Neural progenitor cell (in vitro differentiated cells): Measurements from ENCODE around the gene MYO1B. TPM values are rescaled to one million over a fixed set of nuclear protein-coding genes. Genes with fewer than 3 reads are reported as not detected.

ENCODE experiments used
- DNase-seq: peaks from one replicate; pipeline ENCODE4 v3.0.0-alpha.2; 2016; ENCODE audit warnings: low spot score
- H2AFZ ChIP-seq: fragments of 200-600 bp; sonication (generic); replicated peaks from 2 replicates; pipeline ENCODE4 v1.6.1; 2016; ENCODE audit warnings: antibody characterized with exemption
- H3F3A ChIP-seq: fragments of 200-600 bp; sonication (generic); 2 replicates; pipeline ENCODE4 v1.6.1; 2016; ENCODE audit warnings: antibody characterized with exemption, low read depth
- H3K27ac ChIP-seq: fragments of 200-600 bp; sonication (generic); 2 replicates; pipeline ENCODE4 v1.5.1; 2016; ENCODE audit warnings: mild to moderate bottlenecking
- H3K27me3 ChIP-seq: fragments of 200-600 bp; sonication (generic); 2 replicates; pipeline ENCODE4 v1.6.1; 2016; ENCODE audit warnings: mild to moderate bottlenecking, moderate library complexity
- H3K36me3 ChIP-seq: fragments of 200-600 bp; sonication (generic); 2 replicates; pipeline ENCODE4 v1.5.1; 2016
- H3K4me1 ChIP-seq: fragments of 200-600 bp; sonication (generic); 2 replicates; pipeline ENCODE4 v1.6.1; 2016; ENCODE audit warnings: mixed run types
- H3K4me2 ChIP-seq: fragments of 200-600 bp; sonication (generic); 2 replicates; pipeline ENCODE4 v1.6.1; 2016
- H3K4me3 ChIP-seq: fragments of 200-600 bp; sonication (generic); 2 replicates; pipeline ENCODE4 v1.5.1; 2016
- H3K79me2 ChIP-seq: fragments of 200-600 bp; sonication (generic); 2 replicates; pipeline ENCODE4 v1.6.1; 2016; ENCODE audit warnings: low read depth
- H3K9ac ChIP-seq: fragments of 200-600 bp; sonication (generic); 2 replicates; pipeline ENCODE4 v1.6.1; 2016
- H3K9me3 ChIP-seq: fragments of 200-600 bp; sonication (generic); 2 replicates; pipeline ENCODE4 v1.5.1; 2016; ENCODE audit warnings: low read depth
- H4K20me1 ChIP-seq: fragments of 200-600 bp; sonication (generic); 2 replicates; pipeline ENCODE4 v1.6.1; 2016; ENCODE audit warnings: low read depth
- H3K27ac Mint-ChIP-seq: 3 replicates; pipeline ENCODE4 v1.8.0; 2021; ENCODE audit warnings: mixed read lengths
- H3K27me3 Mint-ChIP-seq: 2 replicates; pipeline ENCODE4 v1.8.0; 2022; ENCODE audit warnings: low read depth, mild to moderate bottlenecking, inconsistent platforms, moderate library complexity, mixed read lengths; ENCODE audit not compliant: insufficient read depth
- H3K36me3 Mint-ChIP-seq: 3 replicates; pipeline ENCODE4 v1.8.0; 2021; ENCODE audit warnings: mixed read lengths
- H3K4me1 Mint-ChIP-seq: 3 replicates; pipeline ENCODE4 v1.8.0; 2021; ENCODE audit warnings: mixed read lengths
- H3K4me3 Mint-ChIP-seq: 3 replicates; pipeline ENCODE4 v1.8.0; 2021; ENCODE audit warnings: mild to moderate bottlenecking, moderate library complexity, mixed read lengths
- H3K9me3 Mint-ChIP-seq: 3 replicates; pipeline ENCODE4 v1.8.0; 2020; ENCODE audit warnings: mixed read lengths
- CTCF ChIP-seq: fragments of 200-600 bp; sonication (generic); IDR thresholded peaks from 2 replicates; pipeline ENCODE4 v1.5.1; 2017; ENCODE audit warnings: antibody characterized with exemption, mild to moderate bottlenecking
- EZH2 ChIP-seq: fragments of 200-600 bp; sonication (generic); IDR thresholded peaks from 2 replicates; pipeline ENCODE4 v1.6.1; 2017; ENCODE audit warnings: antibody characterized with exemption, mild to moderate bottlenecking, moderate library complexity
- EZH2phosphoT487 ChIP-seq: fragments of 200-600 bp; sonication (generic); IDR thresholded peaks from 2 replicates; pipeline ENCODE4 v1.6.1; 2017; ENCODE audit warnings: antibody characterized with exemption
- total RNA-seq: library from RNA; depleted of rRNA; stranded (reverse); fragments of >200 nt; gene quantifications from 2 replicates; pipeline ENCODE4 v1.2.3, GENCODE V29; 2015; ENCODE audit warnings: low replicate concordance

MYO1B gene
- total RNA-seq, 1 donor from 2014 or later: 88.0 TPM

- no peaks in the 10 kb centered on the region for H3F3A ChIP-seq
- no peaks in the 10 kb centered on the region for H3K36me3 ChIP-seq
- no peak overlapping the region for H3K4me3 ChIP-seq
- no peak overlapping the region for H3K4me2 ChIP-seq
- no peaks in the 10 kb centered on the region for H3K4me1 Mint-ChIP-seq
- no peaks in the 10 kb centered on the region for H3K79me2 ChIP-seq
- no peak overlapping the region for H3K4me3 Mint-ChIP-seq
- H3K27me3 ChIP-seq: no peaks in the 10 kb centered on the region
- H3K9me3 ChIP-seq: no peaks in the 10 kb centered on the region
- H3K27ac ChIP-seq: no peak overlapping the region
- H3K27ac Mint-ChIP-seq: no peak overlapping the region
- H3K27me3 Mint-ChIP-seq: no peaks in the 10 kb centered on the region
- no peak overlapping the region for H2AFZ ChIP-seq
- no peaks in the 10 kb centered on the region for H4K20me1 ChIP-seq
- TF ChIP-seq EZH2phosphoT487 (no peak), CTCF (no peak), EZH2 (no peak)
- no peak overlapping the region for H3K9ac ChIP-seq
- no peaks in the 10 kb centered on the region for H3K36me3 Mint-ChIP-seq
- peaks cover 6% of the 10 kb centered on the region for H3K9me3 Mint-ChIP-seq
- H3K4me1 ChIP-seq: no peaks in the 10 kb centered on the region
- no peak for DNase-seq
These were observed 35.9 kb upstream of the MYO1B start for GRCh38 chr2:191209340-191209739.

GRCh38 chr2:191212119-191212518 lies 33.1 kb upstream of the MYO1B start:
- TF ChIP-seq EZH2 (no peak), EZH2phosphoT487 (no peak), CTCF (no peak)
- H3F3A ChIP-seq: no peaks in the 10 kb centered on the region
- H3K4me3 Mint-ChIP-seq: no peak overlapping the region
- H3K4me1 Mint-ChIP-seq: no peaks in the 10 kb centered on the region
- H3K9ac ChIP-seq: no peak overlapping the region
- H2AFZ ChIP-seq: no peak overlapping the region
- H3K36me3 Mint-ChIP-seq: no peaks in the 10 kb centered on the region
- H3K36me3 ChIP-seq: no peaks in the 10 kb centered on the region
- H3K9me3 ChIP-seq: no peaks in the 10 kb centered on the region
- H3K27me3 Mint-ChIP-seq: no peaks in the 10 kb centered on the region
- H3K79me2 ChIP-seq: no peaks in the 10 kb centered on the region
- H3K4me3 ChIP-seq: no peak overlapping the region
- no peaks in the 10 kb centered on the region for H3K27me3 ChIP-seq
- no peak overlapping the region for H3K27ac Mint-ChIP-seq
- no peaks in the 10 kb centered on the region for H4K20me1 ChIP-seq
- DNase-seq: no peak
- H3K4me2 ChIP-seq: no peak overlapping the region
- no peaks in the 10 kb centered on the region for H3K4me1 ChIP-seq
- peaks cover 6% of the 10 kb centered on the region for H3K9me3 Mint-ChIP-seq
- H3K27ac ChIP-seq: no peak overlapping the region

GRCh38 chr2:191213333-191213732 lies 31.9 kb upstream of the MYO1B start:
- Mint-ChIP-seq H3K27me3 (no peaks in the 10 kb centered on the region), H3K4me1 (peaks cover 4% of the 10 kb centered on the region), H3K4me3 (no peak overlapping the region), H3K36me3 (no peaks in the 10 kb centered on the region), H3K9me3 (peaks cover 6% of the 10 kb centered on the region), H3K27ac (no peak overlapping the region)
- no peak for DNase-seq
- Histone ChIP-seq H3K36me3 (no peaks in the 10 kb centered on the region), H3K79me2 (no peaks in the 10 kb centered on the region), H3K27ac (no peak overlapping the region), H2AFZ (no peak overlapping the region), H3K9ac (no peak overlapping the region), H3K9me3 (no peaks in the 10 kb centered on the region), H3K4me3 (no peak overlapping the region), H3K27me3 (no peaks in the 10 kb centered on the region), H3F3A (no peaks in the 10 kb centered on the region), H3K4me1 (no peaks in the 10 kb centered on the region), H4K20me1 (no peaks in the 10 kb centered on the region), H3K4me2 (no peak overlapping the region)
- TF ChIP-seq EZH2 (no peak), EZH2phosphoT487 (no peak), CTCF (no peak)
